Left renal cortex interstitium (tissue), 4 donors: ENCODE results near the gene CPLX1. TPM values are rescaled to one million over a fixed set of nuclear protein-coding genes. Genes with fewer than 3 reads are reported as not detected.
"Not testable (repeated sequence)": the region's sequence is repeated elsewhere in the genome, so short reads cannot be mapped to it uniquely, and the experiment has no call there.

Experiments
- DNase-seq, 4 donors: peaks; one replicate each; pipeline ENCODE4 v3.0.0-alpha.2; 2013; ENCODE audit warnings: low read depth in 4 of 4, low spot score in 2 of 4, missing footprints in 1 of 4
- polyA plus RNA-seq, 4 donors: library from polyadenylated mRNA; unstranded; fragments of 120-200 nt; gene quantifications; one replicate each; pipeline ENCODE4 v1.2.1, GENCODE V29; 2013; ENCODE audit not compliant: insufficient read length in 4 of 4

CPLX1 gene
- polyA plus RNA-seq, 4 donors, result 1.5 to 4.1 (median 3.0) TPM

GRCh38 chr4:763922-764321 lies 62.0 kb downstream of the CPLX1 start:
- DNase-seq, result no peak

GRCh38 chr4:763191-763810 lies 62.6 kb downstream of the CPLX1 start:
- DNase-seq, result no peak

- no peak for DNase-seq
Observed at GRCh38 chr4:762211-763190, 63.4 kb downstream of the CPLX1 start.

- no peak for DNase-seq
Observed at GRCh38 chr4:761739-762138, 64.2 kb downstream of the CPLX1 start.

GRCh38 chr4:761086-761485 lies 64.8 kb downstream of the CPLX1 start:
- DNase-seq, result no peak

GRCh38 chr4:760616-761015 lies 65.3 kb downstream of the CPLX1 start:
- no peak for DNase-seq

- not testable (repeated sequence) for DNase-seq
Observed at GRCh38 chr4:759810-760209, 66.1 kb downstream of the CPLX1 start.

- no peak for DNase-seq
Observed at GRCh38 chr4:757111-757510, 68.8 kb downstream of the CPLX1 start.

GRCh38 chr4:754221-755120 lies 71.5 kb downstream of the CPLX1 start:
- DNase-seq, result no peak

- DNase-seq, result not testable (repeated sequence)
Observed at GRCh38 chr4:753186-753585, 72.7 kb downstream of the CPLX1 start.

GRCh38 chr4:752196-752861 lies 73.6 kb downstream of the CPLX1 start:
- DNase-seq, result no peak

GRCh38 chr4:751676-752075 lies 74.3 kb downstream of the CPLX1 start:
- DNase-seq, result no peak

GRCh38 chr4:749698-750666 lies 75.9 kb downstream of the CPLX1 start:
- no peak for DNase-seq

- no peak for DNase-seq
Observed at GRCh38 chr4:748461-748860, 77.5 kb downstream of the CPLX1 start.

GRCh38 chr4:747546-748170 lies 78.3 kb downstream of the CPLX1 start:
- DNase-seq, result no peak

GRCh38 chr4:744212-744841 lies 81.6 kb downstream of the CPLX1 start:
- DNase-seq, result no peak

- DNase-seq, result no peak
Observed at GRCh38 chr4:743463-744211, 82.3 kb downstream of the CPLX1 start.
